ENCODE results near the gene ACOXL. TPM values are rescaled to one million over a fixed set of nuclear protein-coding genes. Genes with fewer than 3 reads are reported as not detected.

Gene ACOXL
- total and polyA plus RNA-seq, 2 donors (not counting 3 experiments of a cell fraction or from before 2014, with no cell fraction given): not detected

- ChIA-PET POLR2A (no interaction called here), CTCF (no interaction called here)
- no peaks in the 10 kb centered on the region for H3K9me1 ChIP-seq (replicated peaks; ENCODE audit: control insufficient read depth, extremely low read depth, insufficient read depth, low read length)
- dilution Hi-C loops (cut with MboI; ENCODE audit: extremely low pct_ligation_motif_present, low sequenced_read_pairs): no loop called here
- H3K27ac ChIP-seq (ENCODE audit: insufficient read depth, low read depth, low read length): no peak overlapping the region
- no peak for TF ChIP-seq POLR2AphosphoS5 (IDR thresholded peaks at IDR 0.05; ENCODE audit: insufficient read depth, low read depth, low read length)
- TF ChIP-seq CTCF (IDR thresholded peaks at IDR 0.05; ENCODE audit: extremely low read depth in 1 of 2, insufficient read depth in 1 of 2, low read depth in 1 of 2, low read length in 2 of 2): no peak
- TF ChIP-seq FOS (IDR thresholded peaks at IDR 0.05; ENCODE audit: borderline replicate concordance, insufficient read depth, low read length): no peak
- no peak for TF ChIP-seq MYC (IDR thresholded peaks at IDR 0.05; ENCODE audit: low read depth, low read length)
- TF ChIP-seq MAX (IDR thresholded peaks at IDR 0.05; ENCODE audit: insufficient read depth, insufficient read length): no peak
- no peaks in the 10 kb centered on the region for H3K79me2 ChIP-seq (ENCODE audit: control insufficient read depth, insufficient read depth, low read length)
- peaks cover 18% of the 10 kb centered on the region for H3K4me1 ChIP-seq (ENCODE audit: control insufficient read depth, extremely low read depth, insufficient read depth, low read length)
- no peaks in the 10 kb centered on the region for H4K20me1 ChIP-seq (replicated peaks; ENCODE audit: control insufficient read depth, extremely low read depth, insufficient read depth, low read length)
- FAIRE-seq: no peak
- no peaks in the 10 kb centered on the region for H3K9me3 ChIP-seq (replicated peaks; ENCODE audit: control insufficient read depth, insufficient read depth, low read length)
- no peak overlapping the region for H3K4me2 ChIP-seq (ENCODE audit: insufficient read depth, low read length)
- no TSS peak for BruUV-seq (replicated peaks)
- no peak overlapping the region for H2AFZ ChIP-seq (ENCODE audit: low read depth, low read length)
- no peak overlapping the region for H3K9ac ChIP-seq (replicated peaks; ENCODE audit: extremely low read depth, insufficient read depth, low read length)
- no peak for DNase-seq (ENCODE audit: low read depth, low spot score)
- H3K4me3 ChIP-seq (replicated peaks in 1 of 3; ENCODE audit: insufficient read depth in 1 of 3, low read depth in 1 of 3, low read length in 3 of 3): no peak overlapping the region
- intact Hi-C loops (cut with micrococcal nuclease): no loop called here
- H3K36me3 ChIP-seq (ENCODE audit: control insufficient read depth in 2 of 2, extremely low read depth in 1 of 2, insufficient read depth in 2 of 2, low read length in 2 of 2): no peaks in the 10 kb centered on the region
- peaks cover 33 to 85% of the 10 kb centered on the region in 2 experiments for H3K27me3 ChIP-seq (ENCODE audit: control insufficient read depth in 2 of 2, insufficient read depth in 2 of 2, low read length in 2 of 2)
These were observed 381.5 kb downstream of the ACOXL start for GRCh38 chr2:111113838-111114237.
